ENCODE measurements around the gene LRRC7.
"Not testable (repeated sequence)": the region's sequence is repeated elsewhere in the genome, so short reads cannot be mapped to it uniquely, and the experiment has no call there.

LRRC7 gene

GRCh38 chr1:70045581-70045980, 477.9 kb downstream of the LRRC7 start:
- not testable (repeated sequence) for DNase-seq

GRCh38 chr1:70048336-70049094, 480.8 kb downstream of the LRRC7 start:
- DNase-seq = no peak

GRCh38 chr1:70051926-70052325, 484.2 kb downstream of the LRRC7 start:
- no peak for DNase-seq

- no peak for DNase-seq
Measured at GRCh38 chr1:70057500-70057899, 489.8 kb downstream of the LRRC7 start.

- no peak for DNase-seq
Measured at GRCh38 chr1:70061231-70061630, 493.5 kb downstream of the LRRC7 start.

GRCh38 chr1:70063861-70064260, 496.1 kb downstream of the LRRC7 start:
- DNase-seq = no peak

GRCh38 chr1:70066711-70067110, 499.0 kb downstream of the LRRC7 start:
- no peak for DNase-seq

- DNase-seq = no peak
Measured at GRCh38 chr1:70071601-70072000, 503.9 kb downstream of the LRRC7 start.

- DNase-seq = no peak
Measured at GRCh38 chr1:70072231-70072751, 504.6 kb downstream of the LRRC7 start.

GRCh38 chr1:70075761-70076160, 508.0 kb downstream of the LRRC7 start:
- DNase-seq = no peak

- no peak for DNase-seq
Measured at GRCh38 chr1:70077066-70077465, 509.3 kb downstream of the LRRC7 start.

- no peak for DNase-seq
Measured at GRCh38 chr1:70079546-70079945, 511.8 kb downstream of the LRRC7 start.

- no peak for DNase-seq
Measured at GRCh38 chr1:70083519-70083918, 515.8 kb downstream of the LRRC7 start.

GRCh38 chr1:70084314-70084915, 516.7 kb downstream of the LRRC7 start:
- DNase-seq = no peak

- DNase-seq = no peak
Measured at GRCh38 chr1:70085521-70085920, 517.8 kb downstream of the LRRC7 start.

- DNase-seq = no peak
Measured at GRCh38 chr1:70086897-70087296, 519.2 kb downstream of the LRRC7 start.

- DNase-seq = no peak
Measured at GRCh38 chr1:70090141-70090540, 522.4 kb downstream of the LRRC7 start.

GRCh38 chr1:70090875-70091274, 523.2 kb downstream of the LRRC7 start:
- DNase-seq = no peak

- no peak for DNase-seq
Measured at GRCh38 chr1:70091811-70092210, 524.1 kb downstream of the LRRC7 start.

- no peak for DNase-seq
Measured at GRCh38 chr1:70092526-70092925, 524.8 kb downstream of the LRRC7 start.

- DNase-seq = no peak
Measured at GRCh38 chr1:70093250-70093975, 525.7 kb downstream of the LRRC7 start.

GRCh38 chr1:70101231-70101630, 533.5 kb downstream of the LRRC7 start:
- DNase-seq = no peak

GRCh38 chr1:70101774-70102173, 534.1 kb downstream of the LRRC7 start:
- no peak for DNase-seq

GRCh38 chr1:70103770-70104169, 536.0 kb downstream of the LRRC7 start:
- DNase-seq = no peak
